HG03108 (cell line): Measurements from ENCODE around the gene GSPT1.

ENCODE experiments used
- ATAC-seq: cut with Tn5 transposase; IDR thresholded peaks from one replicate; pipeline ENCODE4 v1.9.1; 2021; ENCODE audit warnings: moderate library complexity; ENCODE audit not compliant: unreplicated experiment

The GSPT1 gene

GRCh38 chr16:11913425-11914079 lies 2.2 kb downstream of the GSPT1 start:
- no peak for ATAC-seq

DNA sequence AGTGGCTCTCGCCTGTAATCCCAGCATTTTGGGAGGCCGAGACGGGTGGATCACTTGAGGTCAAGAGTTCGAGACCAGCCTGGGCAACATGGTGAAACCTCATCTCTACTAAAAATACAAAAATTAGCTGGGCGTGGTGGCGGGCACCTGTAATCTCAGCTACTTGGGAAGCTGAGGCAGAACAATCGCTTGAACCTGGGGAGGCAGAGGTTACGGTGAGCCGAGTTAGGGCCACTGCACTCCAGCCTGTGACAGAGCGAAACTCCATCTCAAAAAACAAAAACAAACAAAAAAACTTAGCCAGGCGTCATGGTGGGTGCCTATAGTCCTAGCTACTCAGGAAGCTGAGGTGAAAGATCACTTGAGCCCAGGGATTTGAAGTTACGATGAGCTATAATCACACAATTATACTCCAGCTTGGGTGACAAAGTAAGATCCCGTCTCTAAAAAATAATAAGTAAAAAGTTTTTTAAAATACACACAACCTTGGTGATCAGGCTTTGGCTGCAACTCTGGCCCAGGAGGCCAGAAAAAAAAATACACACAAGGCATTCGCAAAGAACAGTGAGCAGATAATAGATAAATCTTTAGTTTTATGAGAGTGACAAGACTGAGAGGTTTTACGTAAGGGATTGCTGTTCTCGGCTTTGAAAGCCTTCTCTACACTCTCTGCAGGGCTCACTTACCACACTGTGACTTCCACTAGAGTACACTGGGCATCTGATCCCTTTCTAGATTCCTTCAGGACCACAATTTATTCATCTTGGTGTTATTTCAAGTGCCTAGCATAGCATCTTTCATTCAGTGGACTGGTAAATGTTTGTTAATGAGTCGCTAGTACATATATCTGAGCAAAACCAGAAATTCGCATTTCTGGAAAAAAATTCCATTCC lies 5.9 kb downstream of the GSPT1 start:
- ATAC-seq: no peak

DNA sequence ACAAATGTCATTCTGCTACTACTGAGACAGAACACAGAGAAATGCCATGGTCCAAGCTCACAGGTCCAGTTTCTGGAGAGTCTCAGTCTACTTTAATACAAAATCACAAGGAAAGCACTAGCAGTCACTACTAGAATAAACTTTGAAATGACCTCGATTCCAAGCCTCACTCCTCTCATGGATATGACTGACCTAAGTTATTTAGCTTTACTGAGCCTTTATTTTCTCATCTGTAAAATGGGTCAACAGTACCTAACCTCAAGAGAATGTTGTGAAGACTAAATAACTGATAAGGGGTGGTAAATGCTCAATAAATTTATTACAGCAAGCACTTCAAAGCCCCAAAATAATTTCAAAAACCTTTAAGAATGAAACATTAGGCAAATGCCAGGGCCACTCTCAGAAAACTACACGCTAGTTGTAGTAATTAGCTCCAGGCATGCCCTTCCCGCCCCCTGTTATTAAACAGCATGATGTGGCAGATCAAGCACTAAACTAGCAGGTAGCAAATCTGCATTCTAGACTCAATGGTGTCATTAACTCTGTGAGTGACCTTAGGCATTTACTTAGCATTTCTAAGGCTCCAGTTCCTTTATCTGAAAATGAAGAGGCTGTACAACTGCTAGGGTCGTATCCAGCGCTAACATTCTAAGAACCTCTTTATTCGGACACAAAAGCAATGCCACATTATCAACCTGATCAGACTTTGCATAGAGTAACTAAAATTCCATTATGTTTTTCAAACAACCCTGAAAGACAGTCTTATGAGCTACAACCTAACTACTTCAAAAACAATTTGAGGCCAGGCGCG lies 8.4 kb downstream of the GSPT1 start:
- ATAC-seq: no peak

DNA sequence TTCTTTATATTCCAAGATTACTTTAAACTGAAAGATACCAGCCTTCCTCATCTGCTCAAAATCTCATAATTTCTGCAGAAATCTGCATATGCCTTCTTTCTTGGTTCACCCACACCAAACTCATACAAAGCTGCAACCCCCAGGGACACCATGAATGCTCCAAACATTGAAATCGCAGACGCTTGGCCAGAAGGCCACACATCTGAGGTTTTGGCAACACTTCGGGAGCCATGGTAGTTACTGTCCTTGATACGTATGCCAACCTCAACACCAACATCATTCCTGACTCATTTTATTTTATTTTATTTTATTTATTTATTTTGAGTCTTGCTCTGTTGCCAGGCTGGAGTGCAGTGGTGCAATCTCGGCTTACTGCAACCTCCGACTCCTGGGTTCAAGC lies 11.8 kb downstream of the GSPT1 start:
- no peak for ATAC-seq

DNA sequence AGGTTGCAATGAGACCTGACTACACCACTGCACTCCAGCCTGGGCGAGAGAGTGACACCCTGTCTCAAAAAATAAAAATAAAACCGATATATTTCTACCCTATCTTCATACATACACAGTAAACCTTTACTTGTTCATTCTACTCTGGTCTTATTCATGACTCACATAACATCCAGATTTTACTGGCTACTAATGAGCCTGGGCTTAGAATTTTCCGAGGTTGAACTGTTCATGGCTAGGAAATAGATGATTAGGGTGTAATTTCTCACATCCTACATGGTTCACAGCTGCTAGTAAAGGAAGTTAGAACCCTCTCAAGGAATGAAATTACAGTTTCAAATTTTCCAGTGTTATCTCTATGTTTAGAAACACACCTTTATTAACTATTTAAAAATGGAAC lies 14.7 kb downstream of the GSPT1 start:
- ATAC-seq: no peak

DNA sequence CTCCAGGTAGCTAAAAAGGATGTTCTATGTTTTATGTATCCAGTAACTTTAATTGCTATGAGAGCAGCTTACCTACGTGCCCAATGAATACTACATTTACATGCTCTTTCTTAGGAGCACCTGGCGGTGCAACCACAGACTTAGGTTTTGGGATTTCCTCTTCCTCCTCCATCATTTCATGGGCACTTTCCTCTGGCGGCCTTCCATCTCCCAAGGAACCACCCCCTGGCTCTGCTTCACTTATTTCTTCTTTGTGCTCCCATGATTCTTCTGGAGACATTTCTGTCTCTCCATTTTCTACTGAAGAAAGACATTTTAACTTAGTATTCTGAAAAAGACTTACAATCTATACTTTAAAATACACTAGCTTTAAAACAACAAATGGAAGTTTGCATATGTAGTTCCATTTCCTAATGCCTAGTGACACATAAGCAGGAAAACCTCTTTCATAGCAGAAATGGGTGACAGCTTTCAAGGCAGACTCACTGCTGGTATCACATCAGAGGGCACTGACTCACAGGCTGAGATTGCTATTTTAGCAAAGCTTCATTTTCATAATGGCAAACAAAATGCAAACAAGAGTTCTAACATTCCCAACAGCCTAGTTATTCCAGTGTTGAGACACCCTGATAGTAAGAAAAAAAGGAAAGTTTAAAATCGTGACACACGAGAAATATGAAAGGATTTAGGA lies 19.1 kb downstream of the GSPT1 start:
- no peak for ATAC-seq

DNA sequence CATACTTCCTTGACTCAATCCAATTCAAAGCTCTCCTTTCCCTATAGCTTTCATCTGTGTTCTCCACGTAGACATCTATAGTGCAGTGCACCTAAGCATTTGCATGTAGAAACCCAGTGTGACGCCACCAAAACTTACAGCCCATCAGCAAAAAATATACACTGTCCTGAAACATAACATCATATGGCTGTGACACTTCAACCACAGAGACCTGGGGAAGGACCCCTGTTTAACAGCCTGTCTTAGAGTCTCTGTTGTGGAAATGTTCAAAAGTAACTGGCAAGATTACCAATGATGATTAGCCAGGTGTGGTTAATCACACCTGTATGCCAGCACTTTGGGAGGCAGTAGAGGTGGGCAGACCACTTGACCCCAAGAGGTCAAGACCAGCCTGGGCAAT lies 22.2 kb downstream of the GSPT1 start:
- ATAC-seq: no peak

DNA sequence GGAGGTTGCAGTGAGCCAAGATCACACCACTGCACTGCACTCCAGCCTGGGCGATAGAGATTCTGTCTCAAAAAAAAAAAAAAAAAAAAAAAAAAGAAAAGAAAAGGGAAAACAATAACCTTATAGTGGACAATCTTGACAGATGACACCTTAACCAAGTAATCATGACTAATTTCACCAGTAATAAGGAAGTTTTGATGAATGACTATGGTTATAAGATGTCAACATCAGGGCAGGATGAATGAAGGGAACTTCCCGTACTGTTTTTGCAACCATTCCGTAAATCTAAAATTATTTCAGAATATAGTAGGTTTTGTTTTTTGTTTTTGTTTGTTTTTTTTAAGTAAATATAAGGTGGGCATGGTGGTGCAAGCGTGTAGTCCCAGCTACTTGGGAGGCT lies 23.0 kb downstream of the GSPT1 start:
- no peak for ATAC-seq

GRCh38 chr16:11890231-11890965 lies 25.4 kb downstream of the GSPT1 start:
- no peak for ATAC-seq

DNA sequence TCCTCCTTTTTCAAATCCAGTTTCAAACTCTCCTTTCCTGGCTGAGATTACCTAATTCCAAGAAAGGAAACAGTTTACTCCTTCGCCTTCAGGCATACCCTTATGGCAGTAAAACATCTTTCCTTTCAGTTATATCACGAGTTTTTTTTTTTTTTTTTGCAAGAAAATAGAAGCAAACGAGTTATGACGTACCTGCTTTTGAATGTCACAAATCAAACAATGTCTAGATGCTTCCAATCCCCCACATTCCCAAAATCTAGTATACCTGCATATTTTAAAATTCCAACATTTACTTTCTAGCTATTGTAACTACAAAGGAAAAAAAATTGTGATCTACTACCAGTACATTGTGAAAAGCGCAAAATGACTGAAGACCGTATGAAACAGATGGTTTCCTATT lies 28.9 kb downstream of the GSPT1 start:
- no peak for ATAC-seq

- no peak for ATAC-seq
Observed at GRCh38 chr16:11884035-11884434, 31.7 kb downstream of the GSPT1 start.

DNA sequence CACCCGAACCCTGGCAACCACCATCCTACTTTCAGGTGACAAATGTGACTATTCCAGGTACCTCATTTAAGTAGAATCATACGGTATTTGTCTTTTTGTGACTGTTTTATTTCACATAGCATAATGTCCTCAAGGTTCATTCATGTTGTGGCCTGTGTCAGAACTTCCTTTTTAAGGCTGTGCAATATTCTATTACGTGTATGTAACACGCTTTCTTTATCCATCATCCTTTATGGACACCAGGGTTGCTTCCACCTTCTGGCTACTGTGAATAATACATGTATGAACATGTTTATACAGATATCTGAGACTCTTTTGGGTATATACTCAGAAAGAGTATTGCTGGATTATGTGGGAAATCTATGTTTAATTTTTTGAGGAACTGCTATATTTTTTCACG lies 35.7 kb downstream of the GSPT1 start:
- no peak for ATAC-seq

- ATAC-seq: no peak
Observed at GRCh38 chr16:11877374-11877773, 38.4 kb downstream of the GSPT1 start.

GRCh38 chr16:11876306-11876705 lies 39.5 kb downstream of the GSPT1 start:
- ATAC-seq: no peak

- ATAC-seq: no peak
Observed at GRCh38 chr16:11875721-11876120, 40.0 kb downstream of the GSPT1 start.

GRCh38 chr16:11871193-11871592 lies 44.6 kb downstream of the GSPT1 start:
- ATAC-seq: no peak

DNA sequence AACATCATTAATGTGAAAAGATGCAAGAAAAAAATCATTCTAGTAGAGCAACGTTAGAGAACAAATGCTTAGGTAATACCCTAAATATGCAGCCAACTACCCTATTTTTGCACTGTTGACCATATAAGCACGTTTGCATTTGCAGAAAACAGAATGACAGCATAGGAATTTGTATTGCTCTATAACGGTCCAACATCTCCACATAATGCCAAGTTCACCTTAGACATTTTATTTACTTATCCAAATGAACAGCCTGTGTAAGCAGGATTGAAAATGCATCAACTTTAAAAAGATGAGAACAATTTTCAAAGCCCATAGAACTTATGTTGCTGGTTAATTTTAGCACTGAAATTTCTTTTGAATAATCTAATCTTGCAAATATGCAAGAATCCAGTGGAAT lies 45.4 kb downstream of the GSPT1 start:
- no peak for ATAC-seq

DNA sequence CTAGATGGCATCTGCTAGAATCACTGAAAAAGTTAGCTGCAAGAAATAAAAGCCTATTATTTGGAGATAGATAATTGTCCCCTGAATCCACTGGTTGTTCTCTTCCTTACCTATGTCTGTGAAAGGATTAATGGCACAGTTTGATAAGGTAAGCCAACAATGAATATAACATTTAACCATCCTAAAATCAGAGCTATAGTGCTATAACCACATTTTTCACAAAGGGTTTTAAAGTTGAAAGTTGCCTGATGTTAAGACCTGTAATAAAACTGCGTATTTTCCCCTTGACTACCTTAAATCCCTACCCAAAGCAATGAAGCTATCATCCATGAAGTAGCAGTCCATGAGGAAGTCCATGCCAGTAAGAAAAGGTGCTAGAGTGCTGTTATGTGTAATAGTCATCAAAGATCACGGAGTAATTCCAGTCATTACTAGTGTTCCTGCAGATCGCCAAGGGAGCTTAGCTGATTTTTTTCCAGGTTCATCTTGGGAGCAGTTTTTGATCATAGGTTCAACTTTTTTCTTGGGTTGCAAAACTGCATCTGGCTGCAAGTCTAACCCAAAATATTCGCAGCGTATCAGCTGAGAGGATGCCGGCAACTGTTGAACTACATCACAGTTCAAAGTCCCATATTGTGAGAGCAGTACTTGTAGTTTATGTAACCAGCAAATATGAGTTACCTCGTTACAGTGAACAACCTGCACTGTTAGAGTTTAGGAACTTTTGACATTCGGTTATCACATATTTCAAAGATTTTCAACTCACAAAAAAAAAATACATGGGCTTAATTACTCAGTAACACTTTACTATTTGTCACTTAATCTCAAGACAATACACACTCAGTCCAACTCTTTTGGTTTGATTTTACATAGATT lies 46.2 kb downstream of the GSPT1 start:
- no peak for ATAC-seq

- ATAC-seq: no peak
Observed at GRCh38 chr16:11868412-11868980, 47.3 kb downstream of the GSPT1 start.
